HG03571 (cell line): ENCODE data around the gene TNFRSF11A.

Source experiments
- ATAC-seq: cut with Tn5 transposase; IDR thresholded peaks from one replicate; pipeline ENCODE4 v1.9.1; 2021; ENCODE audit not compliant: unreplicated experiment

Gene TNFRSF11A

DNA sequence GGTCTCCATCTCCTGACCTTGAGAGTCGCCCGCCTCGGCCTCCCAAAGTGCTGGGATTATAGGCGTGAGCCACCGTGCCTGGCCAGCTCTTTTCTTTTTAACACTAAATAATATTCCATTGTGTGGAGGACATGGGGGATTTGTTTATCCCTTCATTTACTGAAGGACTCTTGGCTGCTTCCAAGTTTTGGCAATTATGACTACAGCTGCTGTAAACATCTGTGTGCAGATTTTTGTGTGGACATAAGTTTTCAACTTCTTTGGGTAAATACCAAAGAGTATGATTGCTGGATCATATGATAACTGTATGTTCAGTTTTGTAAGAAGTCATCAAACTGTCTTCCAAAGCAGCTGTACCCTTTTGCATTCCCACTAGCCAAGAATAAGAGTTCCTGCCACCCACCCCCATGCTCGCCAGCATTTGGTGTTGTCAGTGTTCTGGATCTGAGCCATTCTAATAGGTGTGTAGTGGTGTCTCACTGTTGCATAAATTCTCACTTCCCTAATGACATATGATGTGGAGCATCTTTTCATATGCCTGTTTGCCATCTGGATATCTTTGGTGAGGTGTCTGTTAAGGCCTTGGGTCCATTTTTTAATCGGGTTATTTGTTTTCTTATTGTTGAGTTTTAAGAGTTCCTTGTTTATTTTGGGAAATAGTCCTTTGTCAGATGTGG lies 52.2 kb downstream of the TNFRSF11A start:
- no peak for ATAC-seq

- no peak for ATAC-seq
Observed at GRCh38 chr18:62379051-62379450, 53.9 kb downstream of the TNFRSF11A start.

- no peak for ATAC-seq
Observed at GRCh38 chr18:62381373-62381772, 56.3 kb downstream of the TNFRSF11A start.

DNA sequence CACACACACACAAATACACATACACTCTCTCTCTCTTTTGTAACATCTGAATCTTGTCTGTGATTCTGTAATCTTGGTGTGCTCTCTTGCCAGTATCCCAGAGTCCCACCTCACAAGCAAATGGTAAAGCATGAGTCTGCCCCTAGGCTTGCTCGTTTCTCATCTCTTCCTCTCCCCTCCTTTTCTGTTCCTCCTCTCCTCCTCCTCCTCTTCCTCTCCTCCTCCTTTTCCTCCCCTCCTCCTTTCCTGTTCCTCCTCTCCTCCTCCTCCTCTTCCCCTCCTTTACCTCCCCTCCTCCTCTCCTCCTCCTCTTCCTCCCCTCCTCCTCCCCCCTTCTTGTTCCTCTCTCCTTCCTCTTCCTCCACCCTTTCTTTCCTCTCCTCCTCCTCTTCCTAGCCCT lies 59.0 kb downstream of the TNFRSF11A start:
- no peak for ATAC-seq

DNA sequence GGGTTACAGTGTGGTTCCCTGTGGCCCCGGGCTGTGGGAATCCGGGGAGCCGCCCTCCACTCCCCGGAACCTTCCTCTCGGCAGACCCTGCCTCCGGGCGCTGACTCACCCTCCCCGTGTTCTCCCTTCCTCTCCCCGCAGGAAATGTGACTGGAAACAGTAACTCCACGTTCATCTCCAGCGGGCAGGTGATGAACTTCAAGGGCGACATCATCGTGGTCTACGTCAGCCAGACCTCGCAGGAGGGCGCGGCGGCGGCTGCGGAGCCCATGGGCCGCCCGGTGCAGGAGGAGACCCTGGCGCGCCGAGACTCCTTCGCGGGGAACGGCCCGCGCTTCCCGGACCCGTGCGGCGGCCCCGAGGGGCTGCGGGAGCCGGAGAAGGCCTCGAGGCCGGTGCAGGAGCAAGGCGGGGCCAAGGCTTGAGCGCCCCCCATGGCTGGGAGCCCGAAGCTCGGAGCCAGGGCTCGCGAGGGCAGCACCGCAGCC lies 59.5 kb downstream of the TNFRSF11A start:
- ATAC-seq: no peak

GRCh38 chr18:62386091-62386490 lies 61.0 kb downstream of the TNFRSF11A start:
- no peak for ATAC-seq

- no peak for ATAC-seq
Observed at GRCh38 chr18:62386601-62387000, 61.5 kb downstream of the TNFRSF11A start.

DNA sequence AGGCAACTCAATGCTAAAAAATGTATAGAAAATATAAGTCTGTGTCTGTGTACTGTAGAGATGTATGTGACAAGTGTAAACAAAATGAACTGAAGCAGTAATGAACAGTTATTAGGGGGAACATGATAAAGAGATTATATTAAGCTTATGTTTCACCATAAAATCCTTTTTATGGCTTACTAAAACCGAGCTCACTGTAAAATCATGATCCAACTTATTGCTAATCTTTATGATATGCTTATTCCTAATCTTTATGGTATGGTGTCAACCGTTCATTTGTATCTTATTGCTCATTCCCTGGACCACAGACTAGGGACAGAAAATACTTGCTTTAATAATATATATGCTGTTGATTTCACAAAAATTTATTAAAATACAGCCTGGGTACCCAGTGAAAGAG lies 62.1 kb downstream of the TNFRSF11A start:
- no peak for ATAC-seq

DNA sequence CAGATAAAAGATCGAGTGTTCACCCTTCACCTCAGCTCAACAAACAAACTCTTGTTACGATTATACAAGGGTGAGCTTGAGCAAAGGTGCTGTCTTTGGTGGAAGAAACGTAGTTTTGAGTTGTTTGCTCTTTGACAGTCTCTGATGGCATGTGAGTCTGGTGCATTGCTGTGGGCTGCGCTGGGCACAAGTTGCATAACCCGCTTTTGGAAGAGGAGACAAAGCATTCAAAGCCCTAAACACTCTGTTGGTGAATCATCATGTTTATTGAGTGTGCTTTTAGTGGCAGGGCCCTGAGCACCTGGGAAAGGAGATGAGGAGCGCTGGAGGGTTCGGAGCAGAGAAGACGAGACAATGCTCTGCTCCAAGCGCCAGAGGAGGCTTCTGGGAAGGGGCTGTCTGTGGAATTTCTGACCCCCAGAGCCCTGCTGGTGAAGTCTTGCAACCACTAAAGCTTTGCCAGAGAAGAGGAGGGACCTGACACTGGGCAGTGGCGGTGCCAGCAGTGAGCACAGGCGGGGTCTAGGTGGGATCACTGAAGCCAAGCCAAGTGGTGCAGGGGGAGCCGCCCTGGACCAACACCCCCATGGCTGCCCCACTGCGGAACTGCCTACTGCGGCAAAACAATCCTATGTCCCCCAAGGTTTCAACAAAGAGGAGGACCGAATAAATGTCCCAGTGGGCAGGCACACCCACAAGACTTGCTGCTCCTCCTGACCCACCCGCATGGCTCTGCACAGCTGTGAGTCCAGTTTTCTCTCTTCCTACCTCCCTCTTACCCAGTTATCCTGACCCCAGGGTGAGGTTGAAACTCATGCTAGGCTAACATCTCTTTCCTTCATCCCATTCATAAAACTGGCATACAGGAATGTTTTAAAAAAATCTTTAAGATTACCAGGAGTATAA lies 64.0 kb downstream of the TNFRSF11A start:
- no peak for ATAC-seq

DNA sequence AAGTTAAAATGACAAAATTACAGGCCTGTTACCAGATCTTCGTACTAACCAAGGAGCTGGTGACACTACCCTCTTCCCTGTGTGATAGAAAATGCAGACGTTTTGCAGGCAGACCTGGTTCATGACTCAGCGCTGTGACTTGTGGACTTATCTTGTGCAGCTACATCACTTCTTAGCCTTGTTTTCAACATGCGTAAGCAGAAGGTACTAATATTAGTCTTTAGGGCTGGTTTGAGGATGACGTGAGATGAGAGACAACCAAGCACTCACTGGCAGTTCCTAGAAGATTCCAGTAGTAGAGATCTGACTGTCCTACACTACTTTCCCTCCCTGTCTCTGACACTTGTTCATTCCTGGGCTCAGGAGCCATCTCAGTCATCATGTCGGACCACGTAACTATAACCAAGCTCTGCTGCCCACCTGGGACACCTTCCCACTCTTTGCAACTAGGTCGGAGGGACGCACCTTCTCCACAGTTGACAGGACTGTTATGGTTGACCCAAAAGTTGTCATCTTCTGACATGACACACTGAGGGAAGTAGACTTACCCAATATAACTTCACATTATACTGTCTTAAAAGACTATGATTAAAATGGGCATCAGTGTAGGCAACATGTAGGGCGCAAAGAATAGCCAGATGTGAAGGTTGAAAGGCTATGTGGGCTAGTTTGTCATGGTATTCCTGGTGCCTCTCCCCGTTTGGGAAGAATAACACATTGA lies 64.8 kb downstream of the TNFRSF11A start:
- no peak for ATAC-seq

- no peak for ATAC-seq
Observed at GRCh38 chr18:62394006-62394763, 69.1 kb downstream of the TNFRSF11A start.

DNA sequence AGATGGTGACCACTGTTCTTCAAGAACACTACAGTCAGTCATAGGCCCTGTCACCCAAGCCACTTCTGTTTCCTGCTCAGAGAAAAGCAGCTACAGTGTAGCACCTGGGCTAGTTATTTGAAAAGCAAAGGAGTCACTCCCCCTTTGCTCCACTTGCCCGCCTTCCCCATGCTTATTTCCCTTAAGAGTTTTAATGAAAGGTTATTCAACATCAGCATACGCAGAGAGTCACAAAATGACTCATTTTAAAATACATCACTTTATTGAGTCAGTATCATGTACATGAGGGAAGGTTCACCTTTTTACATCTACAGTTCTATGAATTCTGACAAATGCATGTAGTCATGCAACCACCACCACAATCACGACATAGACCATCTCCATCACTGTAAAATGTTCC lies 71.3 kb downstream of the TNFRSF11A start:
- ATAC-seq: no peak

DNA sequence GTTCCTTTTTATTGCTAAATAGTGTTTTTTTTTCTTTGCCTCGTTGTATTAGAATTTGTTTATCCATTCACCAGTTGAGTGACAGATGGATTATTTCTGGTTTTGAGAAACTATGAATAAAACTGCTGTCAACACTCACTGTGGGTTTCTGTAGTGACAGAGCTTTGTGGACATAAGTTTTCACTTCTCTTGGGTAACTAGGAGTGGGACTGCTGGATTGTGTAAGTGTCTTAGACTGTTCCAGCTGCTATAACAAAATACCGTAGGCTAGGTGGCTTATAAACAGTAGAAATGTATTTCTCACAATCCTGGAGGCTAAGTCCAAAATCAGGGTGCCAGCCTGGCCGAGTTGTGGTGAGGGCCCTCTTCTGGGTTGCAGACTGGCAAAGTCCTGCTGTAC lies 71.9 kb downstream of the TNFRSF11A start:
- ATAC-seq: no peak

DNA sequence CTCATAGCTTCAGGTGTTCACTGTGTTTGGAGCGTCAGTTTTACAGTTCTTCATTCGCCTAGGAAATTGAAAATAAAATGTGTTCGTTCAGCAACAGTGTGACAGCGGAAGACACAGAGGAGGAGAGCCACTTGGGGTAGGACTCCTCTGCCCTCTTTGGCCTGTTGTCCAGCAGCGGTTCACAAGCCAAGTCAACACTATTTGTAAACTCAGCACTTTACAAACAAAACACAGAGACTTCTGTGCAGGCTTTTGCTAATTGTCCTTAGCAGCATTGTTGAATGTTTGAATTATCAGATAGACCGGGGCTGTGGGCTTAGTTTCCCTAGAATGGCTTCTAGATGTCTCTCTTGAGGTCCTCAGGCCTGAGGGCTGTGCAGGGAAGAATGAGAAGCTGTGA lies 73.2 kb downstream of the TNFRSF11A start:
- no peak for ATAC-seq

DNA sequence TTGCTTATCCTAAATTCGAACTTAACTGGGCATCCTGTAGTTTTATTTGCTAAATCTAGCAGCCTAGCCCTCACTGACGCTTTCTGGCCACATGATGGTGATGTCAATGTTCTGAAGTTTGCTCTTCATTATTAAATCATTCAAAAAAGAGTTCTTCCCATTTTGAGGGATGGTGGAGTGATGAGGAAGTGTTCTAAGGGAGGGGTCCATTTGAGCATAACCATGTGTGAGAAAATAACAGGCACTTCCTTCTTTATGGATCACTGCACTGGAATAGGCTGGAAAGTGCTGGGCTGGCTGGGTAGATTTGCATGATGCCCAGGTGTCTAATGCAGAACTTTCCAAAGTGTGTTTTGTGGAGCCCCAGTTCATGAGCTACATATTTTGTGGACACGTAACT lies 74.2 kb downstream of the TNFRSF11A start:
- ATAC-seq: no peak

DNA sequence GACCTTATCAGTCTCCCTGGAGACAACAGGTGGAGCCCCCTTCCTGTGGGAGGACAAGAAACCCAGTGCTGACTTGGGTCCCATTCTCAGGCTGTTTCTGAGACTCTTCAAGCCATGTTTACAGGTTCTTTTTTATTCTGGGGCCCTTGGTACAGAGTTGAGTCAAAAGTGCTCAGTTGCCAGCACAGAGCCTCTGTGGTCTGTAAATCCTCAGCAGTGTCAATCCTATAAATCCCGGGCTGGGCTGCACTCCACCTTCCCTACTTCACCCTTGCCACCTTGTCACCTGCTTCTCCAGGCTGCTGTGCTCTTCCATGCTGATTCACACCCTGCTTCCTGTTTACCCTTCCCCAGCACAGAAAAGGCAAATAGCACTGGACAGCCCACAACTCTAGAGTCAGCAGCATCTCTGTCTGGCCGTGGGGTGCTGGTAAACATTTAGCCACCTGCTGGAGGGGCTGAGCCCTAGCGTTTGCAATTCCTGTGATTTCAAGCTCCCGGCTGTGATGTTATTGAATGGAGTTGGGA lies 74.7 kb downstream of the TNFRSF11A start:
- no peak for ATAC-seq

DNA sequence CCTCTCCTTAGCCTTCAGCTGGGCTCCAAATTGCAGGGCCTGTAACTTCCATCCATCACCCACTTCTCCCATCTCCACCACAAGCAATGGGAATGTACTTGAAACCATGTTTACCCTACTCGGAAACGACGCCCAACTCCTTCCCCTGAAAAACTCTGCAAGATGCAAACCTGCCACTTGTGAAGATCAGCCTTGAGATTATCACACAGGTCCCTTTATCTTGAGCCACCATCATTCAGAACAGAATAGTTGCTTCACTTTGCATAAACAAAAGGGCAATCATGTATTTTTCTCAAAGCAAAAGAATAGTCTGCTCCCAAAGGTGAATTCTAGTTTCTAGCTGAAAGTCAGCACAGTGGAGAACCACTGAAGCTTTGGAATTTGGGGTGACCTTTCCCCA lies 75.8 kb downstream of the TNFRSF11A start:
- no peak for ATAC-seq

DNA sequence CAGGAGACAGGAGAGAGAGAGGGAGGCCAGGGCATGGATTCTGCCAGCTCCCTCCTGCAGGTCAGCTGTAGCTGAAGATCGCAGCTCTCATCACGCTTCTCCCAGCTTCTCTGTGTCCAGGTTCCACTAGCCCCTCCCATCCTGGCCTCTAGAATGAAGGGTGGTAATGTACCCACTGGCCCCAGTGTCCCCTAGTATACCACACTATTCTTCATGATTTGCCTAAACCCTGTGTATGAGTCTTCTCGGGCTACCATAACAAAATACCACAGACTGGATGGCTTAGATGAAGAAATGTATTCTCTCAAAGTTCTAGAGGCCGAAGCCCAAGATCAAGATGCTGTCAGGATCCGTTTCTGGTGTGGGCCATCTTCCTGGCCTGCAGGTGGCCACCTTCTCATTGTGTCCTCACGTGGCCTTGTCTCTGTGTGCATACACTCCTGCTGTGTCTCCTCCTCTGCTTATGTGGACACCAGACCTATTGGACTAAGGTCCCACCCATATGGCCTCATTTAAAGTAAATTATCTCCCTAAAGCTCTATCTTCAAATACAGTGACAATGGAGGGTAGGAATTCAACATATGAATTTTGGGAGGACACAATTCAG lies 77.3 kb downstream of the TNFRSF11A start:
- no peak for ATAC-seq

DNA sequence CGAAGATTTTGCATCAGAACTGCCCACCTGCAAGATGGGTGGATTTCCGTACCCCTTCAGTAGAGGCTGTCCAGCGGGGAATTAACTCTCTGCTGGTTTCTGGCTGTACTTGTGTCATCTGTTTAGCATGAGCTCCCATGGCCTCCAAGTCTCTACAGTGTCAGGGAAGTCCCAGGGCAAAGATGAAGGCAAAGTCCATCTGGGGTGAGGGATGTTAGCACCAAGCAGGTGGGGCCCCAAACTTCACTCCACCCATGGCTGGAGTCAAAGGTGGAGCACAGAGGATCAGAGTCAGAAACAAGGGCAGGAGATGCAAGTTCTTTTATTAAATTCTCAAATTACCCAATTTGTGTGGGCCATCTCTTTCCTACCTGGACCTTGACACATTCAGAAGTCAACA lies 78.0 kb downstream of the TNFRSF11A start:
- ATAC-seq: no peak

DNA sequence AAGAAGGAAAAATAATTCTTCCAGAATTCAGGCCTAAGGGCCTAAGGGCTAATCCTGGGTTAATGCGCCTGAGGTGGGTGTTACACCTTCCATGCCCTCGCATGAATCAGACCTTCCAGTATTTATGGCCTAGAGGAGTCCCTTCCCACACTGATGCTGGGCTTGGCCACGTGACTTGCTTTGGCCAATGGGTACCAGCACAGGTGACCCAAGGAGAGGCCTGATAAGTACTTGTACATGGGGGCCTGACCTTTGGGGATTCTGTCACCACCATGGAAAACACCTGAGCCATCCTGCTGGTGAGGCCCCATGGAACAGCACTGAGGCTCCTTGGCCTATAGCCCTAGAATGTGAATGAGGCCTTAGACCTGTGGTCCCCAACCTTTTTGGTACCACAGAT lies 79.8 kb downstream of the TNFRSF11A start:
- ATAC-seq: no peak
